NAMALWA (cell line): ENCODE measurements around the gene SGCG.
"Not testable (repeated sequence)": the region's sequence is repeated elsewhere in the genome, so short reads cannot be mapped to it uniquely, and the experiment has no call there.

Experiments used
- DNase-seq: peaks from one replicate; pipeline ENCODE4 v3.0.0-alpha.2; 2015; ENCODE audit warnings: low spot score

The SGCG gene

GRCh38 chr13:23180711-23181110 is at the start of gene SGCG:
Gene SGCG (plus strand): TSS chr13:23180979. CDS start chr13:23203695, 22,716 bp downstream.
- no peak for DNase-seq

DNA sequence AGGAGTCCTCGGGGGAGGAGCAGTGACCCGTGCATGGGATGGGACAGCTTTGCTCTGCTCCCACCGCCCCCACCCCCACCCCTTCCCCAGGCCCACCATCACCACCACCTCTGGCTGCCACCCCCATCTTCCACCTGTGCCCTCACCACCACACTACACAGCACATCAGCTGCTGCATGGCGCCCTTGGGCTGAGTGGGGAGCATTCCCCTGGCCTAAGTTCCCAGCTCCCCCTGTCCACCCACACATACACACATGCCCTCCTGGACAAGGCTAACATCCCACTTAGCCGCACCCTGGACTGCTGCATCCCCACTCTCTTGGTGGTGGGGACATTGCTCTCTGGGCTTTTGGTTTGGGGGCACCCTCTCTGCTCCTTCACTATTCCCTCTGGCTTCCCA is 46.2 kb upstream of the SGCG start:
- no peak for DNase-seq

GRCh38 chr13:23140492-23140891 is 40.3 kb upstream of the SGCG start:
- DNase-seq = no peak

- no peak for DNase-seq
These were observed 38.8 kb upstream of the SGCG start for GRCh38 chr13:23141964-23142363.

DNA sequence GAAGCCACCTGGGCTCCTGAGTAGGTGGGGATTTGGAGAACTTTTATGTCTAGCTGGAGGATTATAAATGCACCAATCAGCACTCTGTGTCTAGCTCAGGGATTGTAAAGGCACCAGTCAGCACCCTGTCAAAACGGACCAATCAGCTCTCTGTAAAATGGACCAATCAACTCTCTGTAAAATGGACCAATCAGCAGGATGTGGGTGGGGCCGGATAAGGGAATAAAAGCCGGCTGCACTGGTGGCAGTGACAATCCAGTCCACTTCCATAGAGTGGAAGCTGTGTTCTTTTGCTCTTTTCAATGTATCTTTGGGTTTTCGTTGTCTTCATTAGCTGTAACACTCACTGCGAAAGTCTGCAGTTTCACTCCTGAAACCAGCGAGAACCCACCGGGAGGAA is 38.2 kb upstream of the SGCG start:
- not testable (repeated sequence) for DNase-seq

DNA sequence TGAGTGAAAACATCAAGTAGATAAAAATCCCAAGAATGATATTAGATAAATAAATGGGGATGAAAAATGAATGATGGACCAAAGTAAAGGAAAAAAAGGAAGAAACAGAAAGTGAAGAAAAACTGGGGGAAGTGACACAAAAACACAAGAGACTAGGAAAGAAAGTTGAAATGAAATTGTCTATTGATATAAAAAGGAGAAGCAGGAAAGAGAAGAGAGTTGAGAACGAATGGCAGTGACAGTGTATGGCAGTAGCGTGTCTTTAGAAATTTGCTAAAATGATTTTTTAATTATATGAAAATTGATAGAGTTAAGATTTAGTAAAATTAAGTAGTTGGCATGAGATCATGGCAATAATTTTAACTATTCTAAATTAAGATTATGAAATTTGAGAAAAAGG is 36.3 kb upstream of the SGCG start:
- DNase-seq = no peak

GRCh38 chr13:23146006-23146405 is 34.8 kb upstream of the SGCG start:
- no peak for DNase-seq

DNA sequence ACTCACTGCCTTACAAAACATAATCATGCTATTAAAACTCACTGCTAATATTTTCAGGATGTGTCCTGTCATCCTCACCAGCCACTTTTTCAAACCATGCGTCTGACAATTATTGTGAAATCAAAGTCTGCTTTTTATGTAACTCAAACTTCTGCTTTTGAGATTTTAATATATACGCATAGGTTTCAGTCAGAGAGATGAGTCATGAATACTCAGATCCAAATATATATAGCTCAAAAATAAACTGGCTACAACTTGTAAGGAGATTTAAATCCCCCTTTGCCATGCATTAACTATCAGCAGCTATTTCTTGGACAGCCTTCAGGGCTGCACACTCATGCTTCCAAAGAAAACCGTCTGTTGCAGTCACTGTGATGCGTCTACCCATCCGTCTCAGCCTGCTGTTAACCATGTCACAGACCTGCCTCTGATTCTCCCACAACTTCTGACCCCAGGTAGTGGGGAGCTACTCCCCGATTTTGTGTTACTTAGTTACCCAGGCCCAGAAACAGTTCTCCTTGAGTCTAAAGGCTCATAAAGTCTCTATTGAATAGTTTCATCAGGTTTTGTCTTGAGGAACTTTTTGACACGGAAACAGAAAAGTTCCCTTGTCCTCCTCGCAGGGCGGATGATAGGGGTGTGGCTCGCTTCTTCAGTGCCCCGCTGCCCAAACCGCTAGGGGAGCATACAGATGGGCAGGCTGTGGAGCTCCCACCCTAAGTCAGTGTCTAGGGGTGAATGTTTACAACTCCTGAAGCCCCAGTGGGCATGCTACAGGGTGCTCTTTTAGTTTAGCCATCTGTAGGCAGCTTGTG is 33.8 kb upstream of the SGCG start:
- DNase-seq = no peak

- no peak for DNase-seq
These were observed 33.0 kb upstream of the SGCG start for GRCh38 chr13:23147827-23148226.

GRCh38 chr13:23157781-23158180 is 23.0 kb upstream of the SGCG start:
- no peak for DNase-seq

DNA sequence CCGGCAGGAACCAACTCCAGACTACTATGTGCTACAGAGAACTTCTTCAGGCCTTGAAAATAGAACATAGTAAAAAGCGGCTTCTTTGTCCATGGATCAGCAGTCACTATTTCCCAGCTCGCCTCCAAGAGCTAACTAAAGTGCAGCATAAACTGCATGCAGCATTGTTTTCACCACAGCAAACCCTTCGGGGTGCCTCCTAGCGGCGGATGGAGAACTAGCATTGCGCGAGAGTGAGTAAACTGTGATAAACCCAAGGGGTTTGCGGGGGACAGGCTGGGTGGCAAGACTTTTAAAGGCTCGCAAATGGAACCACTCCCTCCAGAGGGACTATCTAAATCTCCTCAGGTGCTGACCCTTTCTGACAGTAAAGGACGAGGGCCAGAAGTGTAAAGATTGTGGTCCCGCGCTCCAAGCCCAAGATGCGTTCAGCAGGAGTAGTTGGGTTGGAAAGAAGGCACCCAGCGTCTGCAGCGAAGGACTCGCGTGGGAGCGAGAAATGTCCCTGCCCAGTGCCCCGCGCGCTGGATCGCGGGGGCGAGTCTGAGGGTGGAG is 21.5 kb upstream of the SGCG start:
- DNase-seq = peak; percentile 7

- no peak for DNase-seq
These were observed 20.8 kb upstream of the SGCG start for GRCh38 chr13:23159760-23160637.

- peak; percentile 7 for DNase-seq
These were observed 19.9 kb upstream of the SGCG start for GRCh38 chr13:23160638-23161480.

- no peak for DNase-seq
These were observed 19.3 kb upstream of the SGCG start for GRCh38 chr13:23161481-23161825.

DNA sequence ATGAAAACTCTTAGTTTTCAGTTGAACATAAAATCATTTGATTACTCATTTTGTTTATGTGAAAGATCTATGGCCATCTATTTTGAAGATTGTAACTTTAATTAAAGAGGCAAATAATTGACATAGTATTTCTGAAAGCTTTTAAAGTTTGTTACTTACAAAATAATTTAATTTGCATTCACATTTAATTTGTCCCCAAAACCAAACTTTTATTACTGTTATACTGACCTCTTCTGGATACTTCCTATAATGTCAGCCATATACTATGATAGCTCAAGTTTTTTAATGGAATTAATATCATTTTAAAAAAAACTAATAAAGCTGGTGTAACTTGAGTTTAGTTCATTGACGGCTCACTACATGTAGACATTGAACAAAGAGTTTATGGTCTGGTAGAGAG is 4.9 kb upstream of the SGCG start:
- peak; percentile 22 for DNase-seq

- DNase-seq = no peak
These were observed 1.4 kb downstream of the SGCG start for GRCh38 chr13:23182142-23182541.

GRCh38 chr13:23183292-23183691 is 2.5 kb downstream of the SGCG start:
- no peak for DNase-seq

DNA sequence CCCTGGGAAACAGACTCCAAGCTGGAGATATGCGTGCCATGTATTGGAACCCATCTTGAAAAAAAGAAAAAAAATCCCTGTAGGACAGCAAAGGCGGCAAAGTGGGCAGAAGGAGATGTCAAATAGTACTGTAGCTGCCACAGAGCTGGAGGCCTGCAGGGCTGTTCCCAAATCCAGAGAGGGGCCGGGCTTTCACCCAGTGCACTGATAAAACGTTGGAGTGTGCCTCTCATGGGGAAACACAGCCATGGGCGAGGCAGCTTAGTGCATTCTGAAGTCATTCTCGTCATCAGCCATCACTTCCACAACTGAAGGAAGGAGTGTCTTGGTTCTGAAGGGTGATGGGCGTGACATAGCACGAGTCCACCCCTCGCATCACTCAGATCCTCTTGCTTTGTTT is 4.8 kb downstream of the SGCG start:
- DNase-seq = no peak

GRCh38 chr13:23201870-23202269 is 21.1 kb downstream of the SGCG start:
- DNase-seq = no peak

DNA sequence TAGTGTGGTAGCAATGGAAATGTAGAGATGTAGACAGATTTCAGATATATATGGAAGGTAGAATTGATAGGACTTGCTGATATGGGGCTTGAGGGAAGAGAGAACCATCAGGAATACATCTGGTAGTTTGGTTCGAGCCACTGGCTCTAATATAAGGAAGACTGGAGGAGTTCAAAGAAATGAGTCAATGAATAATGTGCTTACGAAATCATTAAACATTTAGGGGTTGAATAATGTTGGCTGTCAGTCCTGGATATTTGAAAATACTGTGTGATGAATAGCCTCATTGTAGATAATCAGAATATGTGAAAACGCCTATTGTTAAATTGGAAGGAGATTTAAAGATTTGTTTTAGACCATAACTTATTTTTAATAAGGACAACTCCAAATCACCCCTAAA is 21.6 kb downstream of the SGCG start:
- DNase-seq = no peak

DNA sequence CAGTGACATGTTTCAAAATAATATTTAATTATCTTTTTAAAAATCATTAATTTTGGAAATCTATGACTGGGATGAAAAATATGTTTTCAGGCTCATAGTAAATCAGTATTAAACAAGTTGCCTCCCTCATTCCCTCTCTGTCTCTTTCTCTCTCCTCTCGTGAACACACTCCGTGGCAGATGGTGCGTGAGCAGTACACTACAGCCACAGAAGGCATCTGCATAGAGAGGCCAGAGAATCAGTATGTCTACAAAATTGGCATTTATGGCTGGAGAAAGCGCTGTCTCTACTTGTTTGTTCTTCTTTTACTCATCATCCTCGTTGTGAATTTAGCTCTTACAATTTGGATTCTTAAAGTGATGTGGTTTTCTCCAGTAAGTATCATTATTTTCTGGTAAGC is 22.7 kb downstream of the SGCG start:
- DNase-seq = no peak

- no peak for DNase-seq
These were observed 25.0 kb downstream of the SGCG start for GRCh38 chr13:23205807-23206206.
